OCI-LY7 (cell line): ENCODE results near the gene CEP72. TPM values are rescaled to one million over a fixed set of nuclear protein-coding genes. Genes with fewer than 3 reads are reported as not detected.

Experiments used
- BruUV-seq: library from RNA; stranded (reverse); fragments of 400-500 nt; replicated peaks from 2 replicates; lab custom pipeline; 2021; lab: Mats Ljungman, UMichigan
- CTCF ChIA-PET: fragments of 300-600 bp; sonication (Branson Sonifier 250); formaldehyde crosslinking; loops from one replicate; lab custom pipeline; 2022; ENCODE audit warnings: antibody characterized with exemption; ENCODE audit not compliant: unreplicated experiment; lab: Charles Lee
- POLR2A ChIA-PET: fragments of 300-600 bp; sonication (Branson Sonifier 250); formaldehyde crosslinking; loops from one replicate; lab custom pipeline; 2022; ENCODE audit warnings: antibody characterized with exemption; lab: Charles Lee
- DNase-seq: peaks from one replicate; pipeline ENCODE4 v3.0.0-alpha.2; 2015; ENCODE audit warnings: low spot score
- H2AFZ ChIP-seq: fragments of 200-600 bp; sonication (generic), shearing (Covaris generic); 2 replicates; pipeline ENCODE4 v1.6.1; 2014; ENCODE audit warnings: mild to moderate bottlenecking, antibody characterized with exemption, low read length, moderate library complexity
- H3K27ac ChIP-seq: fragments of 200-600 bp; sonication (generic); 2 replicates; pipeline ENCODE4 v1.5.1; 2014; ENCODE audit warnings: mixed run types, low read depth, mild to moderate bottlenecking, moderate library complexity, low read length, inconsistent platforms; ENCODE audit not compliant: poor library complexity, severe bottlenecking
- H3K36me3 ChIP-seq: fragments of 200-600 bp; sonication (generic); 2 replicates; pipeline ENCODE4 v1.6.1; 2014; ENCODE audit warnings: mild to moderate bottlenecking, antibody characterized with exemption, low read length, moderate library complexity, mixed read lengths; ENCODE audit not compliant: insufficient read depth
- H3K4me1 ChIP-seq: fragments of 200-600 bp; sonication (generic); 2 replicates; pipeline ENCODE4 v1.5.1; 2014; ENCODE audit warnings: mild to moderate bottlenecking, low read length; ENCODE audit not compliant: insufficient read depth, poor library complexity, severe bottlenecking
- H3K4me2 ChIP-seq: fragments of 200-600 bp; sonication (generic); 2 replicates; pipeline ENCODE4 v1.6.1; 2014; ENCODE audit warnings: mild to moderate bottlenecking, low read length
- H3K4me3 ChIP-seq: fragments of 200-600 bp; sonication (generic); 2 replicates; pipeline ENCODE4 v1.5.1; 2014; ENCODE audit warnings: mild to moderate bottlenecking, low read depth, low read length; ENCODE audit not compliant: poor library complexity, severe bottlenecking
- H3K79me2 ChIP-seq: fragments of 200-600 bp; sonication (generic); 2 replicates; pipeline ENCODE4 v1.6.1; 2016; ENCODE audit warnings: low read depth, mild to moderate bottlenecking, low read length, moderate library complexity, mixed read lengths; ENCODE audit not compliant: insufficient read depth
- H3K9me2 ChIP-seq: fragments of 200-600 bp; sonication (generic); 2 replicates; pipeline ENCODE4 v1.6.1; 2016; ENCODE audit warnings: mild to moderate bottlenecking, low read length, mixed read lengths; ENCODE audit not compliant: insufficient read depth
- H3K9me3 ChIP-seq: fragments of 200-600 bp; sonication (generic); 2 replicates; pipeline ENCODE4 v1.6.1; 2014; ENCODE audit warnings: mild to moderate bottlenecking, mixed run types, low read length, mixed read lengths
- H4K20me1 ChIP-seq: fragments of 200-600 bp; sonication (generic); 2 replicates; pipeline ENCODE4 v1.6.1; 2014; ENCODE audit warnings: mild to moderate bottlenecking, antibody characterized with exemption, low read length, moderate library complexity, mixed read lengths; ENCODE audit not compliant: insufficient read depth
- CTCF ChIP-seq: fragments of 200-600 bp; sonication (generic); conservative IDR thresholded peaks from 2 replicates; pipeline ENCODE4 v1.5.1; 2014; ENCODE audit warnings: mild to moderate bottlenecking, antibody characterized with exemption, low read length, moderate library complexity, mixed read lengths
- EZH2phosphoT487 ChIP-seq: fragments of 200-600 bp; sonication (generic); IDR thresholded peaks from 2 replicates; pipeline ENCODE4 v1.6.1; 2018; ENCODE audit warnings: low read depth, borderline replicate concordance, mild to moderate bottlenecking, mixed run types, antibody characterized with exemption, low read length, moderate library complexity, mixed read lengths
- intact Hi-C: fragments of 100-400 bp; cut with micrococcal nuclease; formaldehyde crosslinking; loops from one replicate; pipeline ENCODE4 v1.10.0; 2022; ENCODE audit not compliant: unreplicated experiment
- total RNA-seq, 2 experiments: library from RNA; depleted of rRNA in 1 of 2; stranded (reverse); fragments of >200 nt in 1 of 2; shearing (Covaris generic) in 1 of 2; gene quantifications; 2 replicates each; pipeline ENCODE4 v1.2.3, GENCODE V29; 2014 to 2022

Gene CEP72
- total RNA-seq, 2 experiments from 2014 or later: 26.9 to 42.7 TPM

DNA sequence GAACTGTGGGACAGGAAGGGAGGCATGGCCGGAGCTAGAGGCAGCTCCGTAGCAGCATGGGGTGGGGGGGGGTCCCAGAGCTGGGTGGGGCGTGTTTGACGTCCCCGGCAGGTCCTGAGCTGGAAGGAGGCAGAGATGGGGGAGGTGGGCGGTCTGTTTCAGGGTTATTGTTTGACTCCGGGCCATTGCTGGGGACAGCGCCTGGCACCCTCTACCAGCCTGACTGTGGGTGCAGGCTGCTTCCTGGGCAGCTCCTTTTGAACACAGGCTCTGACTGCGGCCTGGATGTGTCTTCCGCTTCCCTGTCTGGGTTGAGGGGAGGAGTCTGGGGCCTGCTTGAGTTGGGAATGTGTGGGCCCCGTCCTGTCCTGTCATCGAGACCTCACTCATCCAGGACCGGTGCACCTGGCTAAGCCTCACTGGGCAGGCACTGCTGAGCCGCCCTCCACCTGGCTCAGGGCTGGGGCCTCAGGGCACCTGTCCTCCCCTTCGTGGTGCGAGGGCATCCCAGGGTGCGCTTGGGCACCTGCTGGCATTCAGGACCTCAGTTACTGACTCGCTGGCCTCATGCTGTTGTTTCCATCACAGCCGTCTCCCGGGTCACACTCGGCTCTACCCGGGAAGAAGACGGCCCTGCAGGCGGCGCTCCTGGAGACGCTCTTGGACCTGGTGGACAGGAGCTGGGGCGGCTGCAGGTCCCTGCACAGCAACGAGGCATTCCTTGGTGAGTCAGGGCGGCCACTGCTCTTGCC lies 26.5 kb downstream of the CEP72 start:
- CTCF ChIA-PET: no interaction called here
- Histone ChIP-seq H3K4me1 (peaks cover 8% of the 10 kb centered on the region), H3K9me2 (no peaks in the 10 kb centered on the region), H3K4me2 (no peak overlapping the region), H3K79me2 (no peaks in the 10 kb centered on the region), H3K4me3 (no peak overlapping the region), H3K27ac (no peak overlapping the region), H3K36me3 (peaks cover 91% of the 10 kb centered on the region), H2AFZ (no peak overlapping the region), H3K9me3 (no peaks in the 10 kb centered on the region), H4K20me1 (no peaks in the 10 kb centered on the region)
- BruUV-seq: no TSS peak
- intact Hi-C loops: no loop called here
- TF ChIP-seq EZH2phosphoT487 (no peak), CTCF (no peak)
- POLR2A ChIA-PET: no interaction called here
- DNase-seq: no peak

GRCh38 chr5:639253-639530 lies 27.1 kb downstream of the CEP72 start:
- TF ChIP-seq EZH2phosphoT487: no peak
- POLR2A ChIA-PET: no interaction called here

GRCh38 chr5:639584-640213 lies 27.6 kb downstream of the CEP72 start:
- BruUV-seq: no TSS peak
- H3K27ac ChIP-seq: no peak overlapping the region
- no peak for TF ChIP-seq CTCF
- TF ChIP-seq EZH2phosphoT487: no peak
- no peak overlapping the region for H3K4me3 ChIP-seq
- H3K4me2 ChIP-seq: no peak overlapping the region
- no peak overlapping the region for H2AFZ ChIP-seq
- intact Hi-C loops: no loop called here
- H4K20me1 ChIP-seq: no peaks in the 10 kb centered on the region
- ChIA-PET POLR2A (no interaction called here), CTCF (no interaction called here)
- H3K79me2 ChIP-seq: no peaks in the 10 kb centered on the region
- H3K9me2 ChIP-seq: no peaks in the 10 kb centered on the region
- peaks cover 89% of the 10 kb centered on the region for H3K36me3 ChIP-seq
- no peaks in the 10 kb centered on the region for H3K9me3 ChIP-seq
- DNase-seq: no peak
- H3K4me1 ChIP-seq: peaks cover 15% of the 10 kb centered on the region

More at GRCh38 chr5:639253-639530, 27.1 kb downstream of the CEP72 start:
- no peak overlapping the region for H3K27ac ChIP-seq
- no peaks in the 10 kb centered on the region for H3K9me2 ChIP-seq
- H3K4me2 ChIP-seq: no peak overlapping the region
- no peak for DNase-seq
- intact Hi-C loops: no loop called here
- no TSS peak for BruUV-seq
- no peaks in the 10 kb centered on the region for H3K9me3 ChIP-seq
- CTCF ChIA-PET: no interaction called here
- peaks cover 13% of the 10 kb centered on the region for H3K4me1 ChIP-seq
- no peak overlapping the region for H3K4me3 ChIP-seq
- H2AFZ ChIP-seq: no peak overlapping the region
- H4K20me1 ChIP-seq: no peaks in the 10 kb centered on the region
- peaks cover 89% of the 10 kb centered on the region for H3K36me3 ChIP-seq
- no peaks in the 10 kb centered on the region for H3K79me2 ChIP-seq
